ENCODE measurements around the gene ZFYVE19. TPM values are rescaled to one million over a fixed set of nuclear protein-coding genes. Genes with fewer than 3 reads are reported as not detected.

Gene ZFYVE19
- total and polyA plus RNA-seq, 2 donors (not counting 3 experiments of a cell fraction or from before 2014, with no cell fraction given), result 29.7 to 47.2 TPM

DNA sequence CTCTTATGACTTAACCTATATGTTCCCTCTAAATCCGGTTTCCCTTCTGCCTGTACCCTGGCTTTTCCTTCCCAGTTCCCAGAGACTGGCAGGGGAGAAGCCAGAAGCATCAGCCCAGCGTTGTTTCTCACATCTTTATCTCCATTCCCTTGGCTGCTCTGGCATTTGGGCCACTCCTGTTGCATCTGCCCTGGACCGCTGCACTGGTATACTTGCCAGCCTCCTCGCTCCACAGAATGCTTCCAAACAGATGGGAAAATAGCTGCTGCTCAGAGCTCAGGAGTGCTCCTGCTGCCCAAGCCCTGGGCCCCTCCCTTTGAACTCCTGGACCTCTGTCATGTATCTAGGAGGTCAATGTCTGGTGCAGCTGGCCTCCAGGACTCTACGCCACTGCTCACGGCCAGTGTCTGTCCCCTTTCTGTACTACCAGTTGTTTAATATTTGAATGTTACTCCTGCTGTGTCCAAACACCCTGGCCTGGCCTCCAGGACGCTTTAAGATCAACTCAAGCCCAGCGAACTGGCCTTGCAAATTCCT, 43.8 kb downstream of the ZFYVE19 start:
- ChIA-PET POLR2A (no interaction called here), CTCF (interaction anchor here (2.6 kb wide), 1 partner anchor 8 kb away, joined by 29 read pairs; no protein-coding TSS in a partner anchor)
- no peaks in the 10 kb centered on the region for H3K36me3 ChIP-seq (ENCODE audit: control insufficient read depth in 2 of 2, extremely low read depth in 1 of 2, insufficient read depth in 2 of 2, low read length in 2 of 2)
- no peaks in the 10 kb centered on the region for H4K20me1 ChIP-seq (replicated peaks; ENCODE audit: control insufficient read depth, extremely low read depth, insufficient read depth, low read length)
- no peaks in the 10 kb centered on the region for H3K27me3 ChIP-seq (ENCODE audit: control insufficient read depth in 2 of 2, insufficient read depth in 2 of 2, low read length in 2 of 2)
- intact Hi-C loops (cut with micrococcal nuclease), result no loop called here
- H3K4me2 ChIP-seq (ENCODE audit: insufficient read depth, low read length), result no peak overlapping the region
- no peak overlapping the region for H3K4me3 ChIP-seq (replicated peaks in 1 of 3; ENCODE audit: insufficient read depth in 1 of 3, low read depth in 1 of 3, low read length in 3 of 3)
- dilution Hi-C loops (cut with MboI; ENCODE audit: extremely low pct_ligation_motif_present, low sequenced_read_pairs), result no loop called here
- no peaks in the 10 kb centered on the region for H3K9me3 ChIP-seq (replicated peaks; ENCODE audit: control insufficient read depth, insufficient read depth, low read length)
- no peaks in the 10 kb centered on the region for H3K9me1 ChIP-seq (replicated peaks; ENCODE audit: control insufficient read depth, extremely low read depth, insufficient read depth, low read length)
- FAIRE-seq (no peak), DNase-seq (ENCODE audit: low read depth, low spot score) (no peak)
- no peaks in the 10 kb centered on the region for H3K79me2 ChIP-seq (ENCODE audit: control insufficient read depth, insufficient read depth, low read length)
- no peaks in the 10 kb centered on the region for H3K4me1 ChIP-seq (ENCODE audit: control insufficient read depth, extremely low read depth, insufficient read depth, low read length)
- H2AFZ ChIP-seq (ENCODE audit: low read depth, low read length), result no peak overlapping the region
- H3K27ac ChIP-seq (ENCODE audit: insufficient read depth, low read depth, low read length), result no peak overlapping the region
- H3K9ac ChIP-seq (replicated peaks; ENCODE audit: extremely low read depth, insufficient read depth, low read length), result no peak overlapping the region
- TF ChIP-seq FOS (IDR thresholded peaks at IDR 0.05; ENCODE audit: borderline replicate concordance, insufficient read depth, low read length), result no peak
- TF ChIP-seq POLR2AphosphoS5 (IDR thresholded peaks at IDR 0.05; ENCODE audit: insufficient read depth, low read depth, low read length), result no peak
- TF ChIP-seq MYC (IDR thresholded peaks at IDR 0.05; ENCODE audit: low read depth, low read length), result no peak
- TF ChIP-seq, protein P1, sequence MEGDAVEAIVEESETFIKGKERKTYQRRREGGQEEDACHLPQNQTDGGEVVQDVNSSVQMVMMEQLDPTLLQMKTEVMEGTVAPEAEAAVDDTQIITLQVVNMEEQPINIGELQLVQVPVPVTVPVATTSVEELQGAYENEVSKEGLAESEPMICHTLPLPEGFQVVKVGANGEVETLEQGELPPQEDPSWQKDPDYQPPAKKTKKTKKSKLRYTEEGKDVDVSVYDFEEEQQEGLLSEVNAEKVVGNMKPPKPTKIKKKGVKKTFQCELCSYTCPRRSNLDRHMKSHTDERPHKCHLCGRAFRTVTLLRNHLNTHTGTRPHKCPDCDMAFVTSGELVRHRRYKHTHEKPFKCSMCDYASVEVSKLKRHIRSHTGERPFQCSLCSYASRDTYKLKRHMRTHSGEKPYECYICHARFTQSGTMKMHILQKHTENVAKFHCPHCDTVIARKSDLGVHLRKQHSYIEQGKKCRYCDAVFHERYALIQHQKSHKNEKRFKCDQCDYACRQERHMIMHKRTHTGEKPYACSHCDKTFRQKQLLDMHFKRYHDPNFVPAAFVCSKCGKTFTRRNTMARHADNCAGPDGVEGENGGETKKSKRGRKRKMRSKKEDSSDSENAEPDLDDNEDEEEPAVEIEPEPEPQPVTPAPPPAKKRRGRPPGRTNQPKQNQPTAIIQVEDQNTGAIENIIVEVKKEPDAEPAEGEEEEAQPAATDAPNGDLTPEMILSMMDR (IDR thresholded peaks at IDR 0.05; ENCODE audit: extremely low read depth in 1 of 2, insufficient read depth in 1 of 2, low read depth in 1 of 2, low read length in 2 of 2), result no peak
- TF ChIP-seq JUN (IDR thresholded peaks at IDR 0.05; ENCODE audit: borderline replicate concordance, insufficient read depth, insufficient read length, low read depth), result no peak
- TF ChIP-seq GATA2 (IDR thresholded peaks at IDR 0.05; ENCODE audit: insufficient read depth, insufficient read length, low read depth, low read length), result no peak
- no peak for TF ChIP-seq MAX (IDR thresholded peaks at IDR 0.05; ENCODE audit: insufficient read depth, insufficient read length)
- no peak for TF ChIP-seq POLR2A (IDR thresholded peaks at IDR 0.05; ENCODE audit: low read depth, low read length)
- no peak for TF ChIP-seq EZH2 (IDR thresholded peaks at IDR 0.05; ENCODE audit: borderline replicate concordance, low read depth, low read length, severe bottlenecking)
- BruUV-seq (replicated peaks), result no TSS peak

All from endothelial cell of umbilical vein (primary cell).